Measurements from ENCODE around the gene CHRNA9.
"Not testable (repeated sequence)": the region's sequence is repeated elsewhere in the genome, so short reads cannot be mapped to it uniquely, and the experiment has no call there.

CHRNA9 gene

GRCh38 chr4:40295030-40295429 is 40.1 kb upstream of the CHRNA9 start:
- not testable (repeated sequence) for H3K79me1 ChIP-seq (ENCODE audit: low read depth, low read length); H2AFZ ChIP-seq (ENCODE audit: low read length); H2AK5ac ChIP-seq (ENCODE audit: low read depth, low read length); H2BK15ac ChIP-seq (ENCODE audit: low read length); H3K4ac ChIP-seq (ENCODE audit: low read length); H3K9me3 ChIP-seq (replicated peaks in 1 of 2; ENCODE audit: control insufficient read depth in 2 of 2, insufficient read depth in 1 of 2, low read depth in 1 of 2, low read length in 2 of 2); H3K27me3 ChIP-seq (ENCODE audit: control insufficient read depth in 3 of 3, insufficient read depth in 3 of 3, low read depth in 1 of 3, low read length in 3 of 3); H4K8ac ChIP-seq (ENCODE audit: low read depth, low read length); H3K14ac ChIP-seq (ENCODE audit: low read length); H3K4me1 ChIP-seq (ENCODE audit: control insufficient read depth in 2 of 2, insufficient read depth in 1 of 2, low read depth in 1 of 2, low read length in 2 of 2); DNase-seq (ENCODE audit: low spot score); H3K36me3 ChIP-seq (replicated peaks in 1 of 2; ENCODE audit: control insufficient read depth in 2 of 2, insufficient read depth in 2 of 2, low read length in 2 of 2); H2BK5ac ChIP-seq (ENCODE audit: low read length); H2BK12ac ChIP-seq (ENCODE audit: low read length); H2BK120ac ChIP-seq (ENCODE audit: low read depth, low read length); H3K27ac ChIP-seq (replicated peaks; ENCODE audit: low read length); H3K18ac ChIP-seq (ENCODE audit: low read length)
- Histone ChIP-seq H3K4me3 (ENCODE audit: low read length in 2 of 2) (peak overlapping the region in 1 of 2 donors; percentile 12), H3K9ac (ENCODE audit: low read depth, low read length, poor library complexity) (peak overlapping the region; percentile 71), H3K4me2 (ENCODE audit: insufficient read depth, low read length, poor library complexity, severe bottlenecking) (peak overlapping the region; percentile 21), H4K91ac (ENCODE audit: low read depth, low read length, poor library complexity) (peak overlapping the region; percentile 47), H3K23ac (ENCODE audit: low read depth, low read length, poor library complexity) (peak overlapping the region; percentile 1)

GRCh38 chr4:40295572-40295971 is 39.6 kb upstream of the CHRNA9 start:
- Histone ChIP-seq H3K4me1 (ENCODE audit: control insufficient read depth in 2 of 2, insufficient read depth in 1 of 2, low read depth in 1 of 2, low read length in 2 of 2) (peaks cover 0 to 2% of the 10 kb centered on the region in 2 donors), H3K14ac (ENCODE audit: low read length) (no peak overlapping the region), H3K27me3 (ENCODE audit: control insufficient read depth in 3 of 3, insufficient read depth in 3 of 3, low read depth in 1 of 3, low read length in 3 of 3) (peaks cover 0 to 2% (median 0%) of the 10 kb centered on the region in 3 experiments), H3K27ac (replicated peaks; ENCODE audit: low read length) (no peak overlapping the region), H3K79me1 (ENCODE audit: low read depth, low read length) (peaks cover 2% of the 10 kb centered on the region), H4K91ac (ENCODE audit: low read depth, low read length, poor library complexity) (no peak overlapping the region), H2AK5ac (ENCODE audit: low read depth, low read length) (no peak overlapping the region), H2AFZ (ENCODE audit: low read length) (no peak overlapping the region), H3K4me3 (ENCODE audit: low read length in 2 of 2) (no peak overlapping the region), H3K23ac (ENCODE audit: low read depth, low read length, poor library complexity) (no peak overlapping the region), H2BK12ac (ENCODE audit: low read length) (no peak overlapping the region), H3K4ac (ENCODE audit: low read length) (no peak overlapping the region), H2BK15ac (ENCODE audit: low read length) (no peak overlapping the region), H3K36me3 (replicated peaks in 1 of 2; ENCODE audit: control insufficient read depth in 2 of 2, insufficient read depth in 2 of 2, low read length in 2 of 2) (no peaks in the 10 kb centered on the region), H3K18ac (ENCODE audit: low read length) (no peak overlapping the region), H2BK120ac (ENCODE audit: low read depth, low read length) (no peak overlapping the region), H4K8ac (ENCODE audit: low read depth, low read length) (no peak overlapping the region), H3K9ac (ENCODE audit: low read depth, low read length, poor library complexity) (no peak overlapping the region), H3K9me3 (replicated peaks in 1 of 2; ENCODE audit: control insufficient read depth in 2 of 2, insufficient read depth in 1 of 2, low read depth in 1 of 2, low read length in 2 of 2) (peaks cover 3 to 7% of the 10 kb centered on the region in 2 donors), H3K4me2 (ENCODE audit: insufficient read depth, low read length, poor library complexity, severe bottlenecking) (no peak overlapping the region), H2BK5ac (ENCODE audit: low read length) (no peak overlapping the region)
- whole genome bisulfite sequencing, 2 donors (ENCODE audit: extremely low coverage in 2 of 2, insufficient read length in 2 of 2, insufficient replicate concordance in 1 of 2): 100% methylated on average over 2 of the region's 4 CpGs; no CpG with 5 or more reads in 1 of the 2 donors
- no peak for DNase-seq (ENCODE audit: low spot score)

- H2BK5ac ChIP-seq (ENCODE audit: low read length): no peak overlapping the region
- H4K8ac ChIP-seq (ENCODE audit: low read depth, low read length): no peak overlapping the region
- peaks cover 0 to 7% of the 10 kb centered on the region in 2 donors for H3K9me3 ChIP-seq (replicated peaks in 1 of 2; ENCODE audit: control insufficient read depth in 2 of 2, insufficient read depth in 1 of 2, low read depth in 1 of 2, low read length in 2 of 2)
- peaks cover 0 to 5% (median 2%) of the 10 kb centered on the region in 3 experiments for H3K27me3 ChIP-seq (ENCODE audit: control insufficient read depth in 3 of 3, insufficient read depth in 3 of 3, low read depth in 1 of 3, low read length in 3 of 3)
- no peak overlapping the region for H2AFZ ChIP-seq (ENCODE audit: low read length)
- H2BK15ac ChIP-seq (ENCODE audit: low read length): no peak overlapping the region
- no peaks in the 10 kb centered on the region for H3K36me3 ChIP-seq (replicated peaks in 1 of 2; ENCODE audit: control insufficient read depth in 2 of 2, insufficient read depth in 2 of 2, low read length in 2 of 2)
- H3K27ac ChIP-seq (replicated peaks; ENCODE audit: low read length): no peak overlapping the region
- no peak overlapping the region for H3K4me2 ChIP-seq (ENCODE audit: insufficient read depth, low read length, poor library complexity, severe bottlenecking)
- no peaks in the 10 kb centered on the region for H3K4me1 ChIP-seq (ENCODE audit: control insufficient read depth in 2 of 2, insufficient read depth in 1 of 2, low read depth in 1 of 2, low read length in 2 of 2)
- H3K4me3 ChIP-seq (ENCODE audit: low read length in 2 of 2): no peak overlapping the region
- H4K91ac ChIP-seq (ENCODE audit: low read depth, low read length, poor library complexity): no peak overlapping the region
- H2AK5ac ChIP-seq (ENCODE audit: low read depth, low read length): no peak overlapping the region
- no peak overlapping the region for H3K23ac ChIP-seq (ENCODE audit: low read depth, low read length, poor library complexity)
- no peak overlapping the region for H3K14ac ChIP-seq (ENCODE audit: low read length)
- H3K18ac ChIP-seq (ENCODE audit: low read length): no peak overlapping the region
- H3K9ac ChIP-seq (ENCODE audit: low read depth, low read length, poor library complexity): no peak overlapping the region
- DNase-seq (ENCODE audit: low spot score): no peak
- H2BK120ac ChIP-seq (ENCODE audit: low read depth, low read length): no peak overlapping the region
- H2BK12ac ChIP-seq (ENCODE audit: low read length): no peak overlapping the region
- no CpG with 5 or more reads among the region's 6 CpGs for WGBS, 2 donors (ENCODE audit: extremely low coverage in 2 of 2, insufficient read length in 2 of 2, insufficient replicate concordance in 1 of 2)
- H3K79me1 ChIP-seq (ENCODE audit: low read depth, low read length): peaks cover 2% of the 10 kb centered on the region
- H3K4ac ChIP-seq (ENCODE audit: low read length): no peak overlapping the region
Measured at GRCh38 chr4:40299126-40299525, 36.0 kb upstream of the CHRNA9 start.

GRCh38 chr4:40299811-40300292 is 35.3 kb upstream of the CHRNA9 start:
- no peak for DNase-seq (ENCODE audit: low spot score)
- H3K36me3 ChIP-seq (replicated peaks in 1 of 2; ENCODE audit: control insufficient read depth in 2 of 2, insufficient read depth in 2 of 2, low read length in 2 of 2): no peaks in the 10 kb centered on the region
- H2AK5ac ChIP-seq (ENCODE audit: low read depth, low read length): no peak overlapping the region
- no peak overlapping the region for H2BK120ac ChIP-seq (ENCODE audit: low read depth, low read length)
- no peak overlapping the region for H3K4me3 ChIP-seq (ENCODE audit: low read length in 2 of 2)
- H3K23ac ChIP-seq (ENCODE audit: low read depth, low read length, poor library complexity): no peak overlapping the region
- no peaks in the 10 kb centered on the region for H3K4me1 ChIP-seq (ENCODE audit: control insufficient read depth in 2 of 2, insufficient read depth in 1 of 2, low read depth in 1 of 2, low read length in 2 of 2)
- peaks cover 0 to 5% (median 2%) of the 10 kb centered on the region in 3 experiments for H3K27me3 ChIP-seq (ENCODE audit: control insufficient read depth in 3 of 3, insufficient read depth in 3 of 3, low read depth in 1 of 3, low read length in 3 of 3)
- no peak overlapping the region for H3K4ac ChIP-seq (ENCODE audit: low read length)
- H3K18ac ChIP-seq (ENCODE audit: low read length): no peak overlapping the region
- peaks cover 3 to 10% of the 10 kb centered on the region in 2 donors for H3K9me3 ChIP-seq (replicated peaks in 1 of 2; ENCODE audit: control insufficient read depth in 2 of 2, insufficient read depth in 1 of 2, low read depth in 1 of 2, low read length in 2 of 2)
- WGBS, 2 donors (ENCODE audit: extremely low coverage in 2 of 2, insufficient read length in 2 of 2, insufficient replicate concordance in 1 of 2): no CpG with 5 or more reads among the region's 3 CpGs
- H2BK15ac ChIP-seq (ENCODE audit: low read length): no peak overlapping the region
- no peak overlapping the region for H3K14ac ChIP-seq (ENCODE audit: low read length)
- peaks cover 2% of the 10 kb centered on the region for H3K79me1 ChIP-seq (ENCODE audit: low read depth, low read length)
- H2BK12ac ChIP-seq (ENCODE audit: low read length): no peak overlapping the region
- no peak overlapping the region for H2BK5ac ChIP-seq (ENCODE audit: low read length)
- H4K91ac ChIP-seq (ENCODE audit: low read depth, low read length, poor library complexity): no peak overlapping the region
- H3K4me2 ChIP-seq (ENCODE audit: insufficient read depth, low read length, poor library complexity, severe bottlenecking): no peak overlapping the region
- no peak overlapping the region for H2AFZ ChIP-seq (ENCODE audit: low read length)
- H3K27ac ChIP-seq (replicated peaks; ENCODE audit: low read length): no peak overlapping the region
- no peak overlapping the region for H3K9ac ChIP-seq (ENCODE audit: low read depth, low read length, poor library complexity)
- H4K8ac ChIP-seq (ENCODE audit: low read depth, low read length): no peak overlapping the region
